Tibial artery (tissue), 4 donors: ENCODE results near the gene PTPN23.

Experiments
- DNase-seq, 2 donors: peaks; one replicate each; pipeline ENCODE4 v3.0.0-alpha.2; 2019
- H3K27ac ChIP-seq, 2 donors: fragments of 200-600 bp; sonication (generic) in 1 of 2; 1 replicate in 1 of 2; 2 replicates in 1 of 2; pipeline ENCODE4 v1.5.1; 2018 to 2019; ENCODE audit warnings: mild to moderate bottlenecking in 1 of 2
- H3K27me3 ChIP-seq, 2 donors: fragments of 200-600 bp; sonication (generic) in 1 of 2; one replicate each; pipeline versions ENCODE4 v1.5.1 to v1.6.0; 2016 to 2019
- H3K36me3 ChIP-seq, 3 donors: fragments of 200-600 bp; sonication (generic) in 2 of 3; one replicate each; pipeline ENCODE4 v1.5.1; 2016 to 2019; ENCODE audit warnings: mild to moderate bottlenecking in 2 of 3
- H3K4me1 ChIP-seq, 4 donors: fragments of 200-600 bp; sonication (generic) in 2 of 4; 1 replicate in 3 of 4; 2 replicates in 1 of 4; pipeline ENCODE4 v1.5.1; 2016 to 2019
- H3K4me3 ChIP-seq, 2 donors: fragments of 200-600 bp; sonication (generic) in 1 of 2; 1 replicate in 1 of 2; 2 replicates in 1 of 2; pipeline ENCODE4 v1.5.1; 2018 to 2019; ENCODE audit warnings: mild to moderate bottlenecking in 2 of 2
- H3K9me3 ChIP-seq, 3 donors: fragments of 200-600 bp; sonication (generic) in 1 of 3; one replicate each; pipeline ENCODE4 v1.5.1; 2016 to 2019
- intact Hi-C: fragments of 100-400 bp; cut with DNase I; formaldehyde crosslinking; loops from one replicate; pipeline ENCODE4 v1.15.0; 2023; ENCODE audit warnings: low total_unique reads
- TF ChIP-seq, protein P1 (sequence below), 2 experiments: fragments of 200-600 bp in 1 of 2; fragments of 450-650 bp in 1 of 2; IDR thresholded peaks; one replicate each; pipeline ENCODE4 v1.5.1; 2017 to 2019; ENCODE audit warnings: antibody characterized with exemption in 2 of 2, mild to moderate bottlenecking in 1 of 2, moderate library complexity in 1 of 2

The PTPN23 gene

DNA sequence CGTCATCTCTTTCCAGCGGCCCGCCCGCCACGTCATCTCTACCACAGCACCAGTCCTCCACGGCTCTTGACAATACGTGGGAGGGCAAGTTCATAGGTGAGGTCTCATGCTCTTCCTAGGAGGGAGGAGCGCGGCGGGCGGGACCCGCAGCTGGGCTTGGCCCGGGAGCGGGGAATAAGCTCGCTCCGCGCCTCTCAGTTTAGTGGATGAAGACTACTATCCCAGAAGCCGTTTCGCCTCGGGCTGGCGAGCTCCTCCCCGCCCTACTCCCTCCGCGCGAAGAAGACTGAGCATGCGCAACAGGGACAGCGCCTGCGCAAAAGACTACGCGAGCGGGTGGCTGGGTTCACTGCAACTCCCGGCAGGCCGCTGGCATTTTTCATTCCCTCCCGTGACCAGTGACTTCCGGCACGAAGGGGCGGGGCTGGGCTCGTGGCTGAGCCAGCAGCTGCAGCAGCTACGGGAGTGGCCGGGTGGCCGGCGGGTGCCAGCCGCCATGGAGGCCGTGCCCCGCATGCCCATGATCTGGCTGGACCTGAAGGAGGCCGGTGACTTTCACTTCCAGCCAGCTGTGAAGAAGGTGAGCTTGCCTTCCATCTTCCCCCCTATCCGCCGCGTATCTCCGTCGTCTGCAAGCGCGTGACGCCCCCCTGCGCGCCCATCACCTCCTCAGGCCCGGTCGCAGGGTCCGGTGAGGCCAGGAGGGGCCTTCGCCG, at the start of gene PTPN23:
PTPN23 (plus strand) TSS at position 421 of the 716 bp plus-strand sequence; CDS start at position 497, 76 bp downstream.
- peak within 1 kb of the TSS; percentile 94 to 100 for H3K4me3 ChIP-seq
- H3K9me3 ChIP-seq, result no peaks in the 10 kb centered on the region
- peak; percentile 98 to 100 for DNase-seq
- H3K4me1 ChIP-seq, result peaks cover 0 to 41% (median 28%) of the 10 kb centered on the region in 4 donors
- peak within 1 kb of the TSS; percentile 98 to 100 for H3K27ac ChIP-seq
- TF ChIP-seq, protein P1, sequence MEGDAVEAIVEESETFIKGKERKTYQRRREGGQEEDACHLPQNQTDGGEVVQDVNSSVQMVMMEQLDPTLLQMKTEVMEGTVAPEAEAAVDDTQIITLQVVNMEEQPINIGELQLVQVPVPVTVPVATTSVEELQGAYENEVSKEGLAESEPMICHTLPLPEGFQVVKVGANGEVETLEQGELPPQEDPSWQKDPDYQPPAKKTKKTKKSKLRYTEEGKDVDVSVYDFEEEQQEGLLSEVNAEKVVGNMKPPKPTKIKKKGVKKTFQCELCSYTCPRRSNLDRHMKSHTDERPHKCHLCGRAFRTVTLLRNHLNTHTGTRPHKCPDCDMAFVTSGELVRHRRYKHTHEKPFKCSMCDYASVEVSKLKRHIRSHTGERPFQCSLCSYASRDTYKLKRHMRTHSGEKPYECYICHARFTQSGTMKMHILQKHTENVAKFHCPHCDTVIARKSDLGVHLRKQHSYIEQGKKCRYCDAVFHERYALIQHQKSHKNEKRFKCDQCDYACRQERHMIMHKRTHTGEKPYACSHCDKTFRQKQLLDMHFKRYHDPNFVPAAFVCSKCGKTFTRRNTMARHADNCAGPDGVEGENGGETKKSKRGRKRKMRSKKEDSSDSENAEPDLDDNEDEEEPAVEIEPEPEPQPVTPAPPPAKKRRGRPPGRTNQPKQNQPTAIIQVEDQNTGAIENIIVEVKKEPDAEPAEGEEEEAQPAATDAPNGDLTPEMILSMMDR (IDR thresholded peaks at IDR 0.05), result peak in 1 of 2 experiments; percentile 10
- H3K36me3 ChIP-seq, result peaks cover 0 to 4% (median 0%) of the 10 kb centered on the region in 3 donors
- intact Hi-C loops, result no loop called here
- no peaks in the 10 kb centered on the region for H3K27me3 ChIP-seq

GRCh38 chr3:47333907-47334306, 46.9 kb upstream of the PTPN23 start:
- Histone ChIP-seq H3K36me3 (peaks cover 72 to 96% (median 91%) of the 10 kb centered on the region in 3 donors), H3K27ac (no peak overlapping the region), H3K9me3 (no peaks in the 10 kb centered on the region), H3K27me3 (no peaks in the 10 kb centered on the region), H3K4me3 (no peak overlapping the region), H3K4me1 (no peaks in the 10 kb centered on the region)
- intact Hi-C loops, result no loop called here
- DNase-seq, result no peak
- TF ChIP-seq, protein P1 (IDR thresholded peaks at IDR 0.05), result no peak

DNA sequence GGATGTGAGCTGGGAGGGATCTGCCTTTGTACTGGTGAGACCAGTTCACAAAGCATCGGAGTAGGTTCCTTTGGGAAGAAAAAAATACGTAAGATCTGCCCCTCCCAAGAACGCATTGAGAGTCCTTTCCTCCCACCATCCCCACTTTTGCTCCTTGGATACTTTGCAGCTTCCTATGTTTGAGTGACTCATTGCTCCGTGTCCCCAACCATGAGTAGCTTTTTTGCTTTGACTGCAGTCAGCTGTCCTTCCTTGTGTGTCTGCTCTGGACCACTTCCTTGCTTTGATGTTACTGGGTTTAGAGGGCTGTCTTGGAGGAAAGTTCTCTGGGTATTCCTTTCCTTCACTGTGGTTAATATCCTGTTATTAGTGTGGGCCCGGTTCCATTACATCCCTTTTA, 43.2 kb upstream of the PTPN23 start:
- intact Hi-C loops, result no loop called here
- H3K27me3 ChIP-seq, result no peaks in the 10 kb centered on the region
- H3K36me3 ChIP-seq, result peaks cover 64 to 99% (median 90%) of the 10 kb centered on the region in 3 donors
- no peaks in the 10 kb centered on the region for H3K9me3 ChIP-seq
- TF ChIP-seq, protein P1 (IDR thresholded peaks at IDR 0.05), result no peak
- no peak for DNase-seq
- H3K27ac ChIP-seq, result no peak overlapping the region
- H3K4me1 ChIP-seq, result no peaks in the 10 kb centered on the region
- H3K4me3 ChIP-seq, result no peak overlapping the region

- TF ChIP-seq, protein P1 (IDR thresholded peaks at IDR 0.05), result no peak
- no peaks in the 10 kb centered on the region for H3K4me1 ChIP-seq
- H3K4me3 ChIP-seq, result no peak overlapping the region
- intact Hi-C loops, result no loop called here
- H3K9me3 ChIP-seq, result no peaks in the 10 kb centered on the region
- DNase-seq, result no peak
- H3K27me3 ChIP-seq, result no peaks in the 10 kb centered on the region
- peaks cover 67 to 99% (median 91%) of the 10 kb centered on the region in 3 donors for H3K36me3 ChIP-seq
- H3K27ac ChIP-seq, result no peak overlapping the region
Measured at GRCh38 chr3:47339951-47340350, 40.9 kb upstream of the PTPN23 start.

- no peak for DNase-seq
- Histone ChIP-seq H3K4me3 (no peak overlapping the region), H3K9me3 (no peaks in the 10 kb centered on the region), H3K36me3 (peaks cover 61 to 98% (median 86%) of the 10 kb centered on the region in 3 donors), H3K4me1 (no peaks in the 10 kb centered on the region), H3K27ac (no peak overlapping the region), H3K27me3 (no peaks in the 10 kb centered on the region)
- intact Hi-C loops, result no loop called here
- TF ChIP-seq, protein P1 (IDR thresholded peaks at IDR 0.05), result no peak
Measured at GRCh38 chr3:47340866-47341265, 40.0 kb upstream of the PTPN23 start.
